ENCODE measurements around the gene LIMK1. TPM values are rescaled to one million over a fixed set of nuclear protein-coding genes. Genes with fewer than 3 reads are reported as not detected.

The LIMK1 gene
- total RNA-seq, 6 experiments from 2014 or later = 57.8 to 75.6 (median 67.2) TPM

DNA sequence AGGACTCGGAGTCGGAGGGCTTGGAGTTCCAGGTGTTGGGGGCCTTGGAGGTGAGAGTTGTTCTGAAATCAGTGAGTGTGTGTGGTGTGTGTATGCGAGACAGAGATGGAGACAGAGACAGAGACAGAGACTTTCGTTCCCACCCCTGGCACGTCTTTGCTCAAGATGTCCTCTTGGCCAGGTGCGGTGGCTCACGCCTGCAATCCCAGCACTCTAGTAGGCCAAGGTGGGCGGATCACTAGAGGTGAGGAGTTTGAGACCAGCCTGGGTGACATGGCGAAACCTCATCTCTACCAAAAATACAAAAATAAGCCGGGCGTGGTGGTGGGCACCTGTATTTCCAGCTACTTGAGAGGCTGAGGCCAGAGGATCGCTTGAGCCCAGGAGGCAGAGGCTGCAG lies 20.0 kb upstream of the LIMK1 start:
- peaks cover 2% of the 10 kb centered on the region; the same call in 1 of the 2 replicates for H3K27me3 Mint-ChIP-seq (ENCODE audit: insufficient read depth)
- no peak overlapping the region for H3K4me3 Mint-ChIP-seq
- H3K36me3 Mint-ChIP-seq (ENCODE audit: low read depth) = no peaks in the 10 kb centered on the region
- no peak for DNase-seq
- H3K4me1 Mint-ChIP-seq (ENCODE audit: low read depth) = peaks cover 9% of the 10 kb centered on the region
- H3K27ac Mint-ChIP-seq = no peak overlapping the region
- TF ChIP-seq, protein P1, sequence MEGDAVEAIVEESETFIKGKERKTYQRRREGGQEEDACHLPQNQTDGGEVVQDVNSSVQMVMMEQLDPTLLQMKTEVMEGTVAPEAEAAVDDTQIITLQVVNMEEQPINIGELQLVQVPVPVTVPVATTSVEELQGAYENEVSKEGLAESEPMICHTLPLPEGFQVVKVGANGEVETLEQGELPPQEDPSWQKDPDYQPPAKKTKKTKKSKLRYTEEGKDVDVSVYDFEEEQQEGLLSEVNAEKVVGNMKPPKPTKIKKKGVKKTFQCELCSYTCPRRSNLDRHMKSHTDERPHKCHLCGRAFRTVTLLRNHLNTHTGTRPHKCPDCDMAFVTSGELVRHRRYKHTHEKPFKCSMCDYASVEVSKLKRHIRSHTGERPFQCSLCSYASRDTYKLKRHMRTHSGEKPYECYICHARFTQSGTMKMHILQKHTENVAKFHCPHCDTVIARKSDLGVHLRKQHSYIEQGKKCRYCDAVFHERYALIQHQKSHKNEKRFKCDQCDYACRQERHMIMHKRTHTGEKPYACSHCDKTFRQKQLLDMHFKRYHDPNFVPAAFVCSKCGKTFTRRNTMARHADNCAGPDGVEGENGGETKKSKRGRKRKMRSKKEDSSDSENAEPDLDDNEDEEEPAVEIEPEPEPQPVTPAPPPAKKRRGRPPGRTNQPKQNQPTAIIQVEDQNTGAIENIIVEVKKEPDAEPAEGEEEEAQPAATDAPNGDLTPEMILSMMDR (IDR thresholded peaks at IDR 0.05) = no peak
- H3K9me3 Mint-ChIP-seq = no peaks in the 10 kb centered on the region

DNA sequence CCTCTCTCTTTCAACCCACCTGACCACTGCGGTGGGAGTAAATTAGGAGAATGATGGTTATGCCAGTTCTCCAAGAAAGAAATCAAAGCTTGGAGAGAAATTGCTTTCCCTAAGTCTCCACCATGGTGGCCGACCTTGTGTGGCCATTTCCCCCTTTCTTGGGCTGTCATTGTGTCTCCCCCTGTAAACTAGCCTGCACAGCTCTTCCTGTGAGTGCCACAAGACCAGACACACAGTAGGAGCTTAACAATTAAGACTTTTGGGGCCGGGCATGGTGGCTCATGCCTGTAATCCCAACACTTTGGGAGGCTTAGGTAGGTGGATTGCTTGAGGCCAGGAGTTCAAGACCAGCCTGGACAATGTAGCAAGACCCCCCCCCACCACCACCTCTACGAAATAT lies 18.9 kb upstream of the LIMK1 start:
- no peak overlapping the region for H3K4me3 Mint-ChIP-seq
- H3K9me3 Mint-ChIP-seq = no peaks in the 10 kb centered on the region
- no peak overlapping the region for H3K27ac Mint-ChIP-seq
- TF ChIP-seq, protein P1 (IDR thresholded peaks at IDR 0.05) = no peak
- no peak for DNase-seq
- peaks cover 2% of the 10 kb centered on the region; the same call in 1 of the 2 replicates for H3K27me3 Mint-ChIP-seq (ENCODE audit: insufficient read depth)
- peaks cover 9% of the 10 kb centered on the region for H3K4me1 Mint-ChIP-seq (ENCODE audit: low read depth)
- no peaks in the 10 kb centered on the region for H3K36me3 Mint-ChIP-seq (ENCODE audit: low read depth)

DNA sequence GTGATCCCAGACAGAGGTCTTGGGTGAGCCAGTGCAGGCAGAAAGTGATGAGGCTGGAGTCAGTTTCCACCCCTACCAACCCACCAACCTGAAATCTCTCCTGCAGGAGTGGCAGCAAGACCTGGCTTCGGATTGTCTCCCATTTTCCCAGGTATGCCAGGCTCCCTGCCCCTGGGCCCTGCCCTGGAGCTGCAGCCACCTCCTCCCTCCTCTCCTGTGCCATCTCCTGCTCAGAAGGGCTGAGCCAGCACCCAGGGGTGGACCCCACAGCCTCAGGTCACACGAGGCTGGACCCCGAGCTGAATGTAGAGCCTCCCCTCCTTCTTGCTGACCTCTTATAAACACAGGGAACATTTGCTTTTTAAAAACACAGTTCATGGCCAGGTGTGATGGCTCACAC lies 17.0 kb upstream of the LIMK1 start:
- Mint-ChIP-seq H3K27ac (no peak overlapping the region), H3K4me1 (ENCODE audit: low read depth) (peaks cover 8% of the 10 kb centered on the region), H3K27me3 (ENCODE audit: insufficient read depth) (peaks cover 5% of the 10 kb centered on the region), H3K9me3 (no peaks in the 10 kb centered on the region), H3K4me3 (no peak overlapping the region), H3K36me3 (ENCODE audit: low read depth) (no peaks in the 10 kb centered on the region)
- no peak for DNase-seq
- TF ChIP-seq, protein P1 (IDR thresholded peaks at IDR 0.05) = no peak

DNA sequence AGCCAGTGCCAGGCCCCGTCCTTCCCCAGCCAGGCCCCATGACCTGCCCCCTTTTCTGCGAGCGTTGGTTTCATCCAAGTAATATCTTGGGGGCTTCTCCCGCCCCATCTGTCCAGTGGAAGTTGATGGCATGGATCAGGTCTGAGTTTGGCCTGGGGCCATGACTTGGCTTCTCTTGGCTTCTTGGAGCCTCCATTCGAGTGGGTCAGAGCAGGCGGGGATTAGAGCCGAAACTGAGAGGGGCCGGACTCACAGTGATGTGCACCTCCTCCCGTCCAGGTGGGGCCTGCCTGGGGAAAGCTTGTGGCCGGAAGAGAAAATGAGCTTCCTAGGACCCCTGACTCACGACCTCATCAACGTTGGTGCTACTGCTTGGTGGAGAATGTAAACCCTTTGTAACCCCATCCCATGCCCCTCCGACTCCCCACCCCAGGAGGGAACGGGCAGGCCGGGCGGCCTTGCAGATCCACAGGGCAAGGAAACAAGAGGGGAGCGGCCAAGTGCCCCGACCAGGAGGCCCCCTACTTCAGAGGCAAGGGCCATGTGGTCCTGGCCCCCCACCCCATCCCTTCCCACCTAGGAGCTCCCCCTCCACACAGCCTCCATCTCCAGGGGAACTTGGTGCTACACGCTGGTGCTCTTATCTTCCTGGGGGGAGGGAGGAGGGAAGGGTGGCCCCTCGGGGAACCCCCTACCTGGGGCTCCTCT lies 15.1 kb upstream of the LIMK1 start:
- no peaks in the 10 kb centered on the region for H3K36me3 Mint-ChIP-seq (ENCODE audit: low read depth)
- no peaks in the 10 kb centered on the region for H3K4me1 Mint-ChIP-seq (ENCODE audit: low read depth)
- DNase-seq = no peak
- H3K4me3 Mint-ChIP-seq = no peak overlapping the region
- H3K9me3 Mint-ChIP-seq = no peaks in the 10 kb centered on the region
- TF ChIP-seq, protein P1 (IDR thresholded peaks at IDR 0.05) = no peak
- H3K27ac Mint-ChIP-seq = no peak overlapping the region
- peaks cover 3% of the 10 kb centered on the region for H3K27me3 Mint-ChIP-seq (ENCODE audit: insufficient read depth)

DNA sequence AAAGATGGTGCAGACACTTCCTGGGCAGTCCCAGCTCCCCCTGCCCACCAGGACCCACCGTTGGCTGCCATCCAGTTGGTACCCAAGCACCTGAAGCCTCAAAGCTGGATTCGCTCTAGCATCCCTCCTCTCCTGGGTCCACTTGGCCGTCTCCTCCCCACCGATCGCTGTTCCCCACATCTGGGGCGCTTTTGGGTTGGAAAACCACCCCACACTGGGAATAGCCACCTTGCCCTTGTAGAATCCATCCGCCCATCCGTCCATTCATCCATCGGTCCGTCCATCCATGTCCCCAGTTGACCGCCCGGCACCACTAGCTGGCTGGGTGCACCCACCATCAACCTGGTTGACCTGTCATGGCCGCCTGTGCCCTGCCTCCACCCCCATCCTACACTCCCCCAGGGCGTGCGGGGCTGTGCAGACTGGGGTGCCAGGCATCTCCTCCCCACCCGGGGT lies 14.5 kb upstream of the LIMK1 start:
- H3K4me3 Mint-ChIP-seq = no peak overlapping the region
- DNase-seq = no peak
- no peaks in the 10 kb centered on the region for H3K9me3 Mint-ChIP-seq
- H3K4me1 Mint-ChIP-seq (ENCODE audit: low read depth) = no peaks in the 10 kb centered on the region
- peaks cover 3% of the 10 kb centered on the region for H3K27me3 Mint-ChIP-seq (ENCODE audit: insufficient read depth)
- TF ChIP-seq, protein P1 (IDR thresholded peaks at IDR 0.05) = no peak
- H3K27ac Mint-ChIP-seq = no peak overlapping the region
- no peaks in the 10 kb centered on the region for H3K36me3 Mint-ChIP-seq (ENCODE audit: low read depth)

All from HFFc6 (cell line).